Panc1 (cell line): ENCODE data around the gene MRGPRX4. TPM values are rescaled to one million over a fixed set of nuclear protein-coding genes. Genes with fewer than 3 reads are reported as not detected.

Source experiments
- total RNA-seq: library from RNA; stranded (reverse); gene quantifications from one replicate; pipeline ENCODE4 v1.2.1, GENCODE V29; 2021; ENCODE audit not compliant: unreplicated experiment

MRGPRX4 gene
- total RNA-seq, 1 experiment from 2014 or later = not detected

Other genes starting within 250 kb of the MRGPRX4 start
- gene SERGEF, start 159.8 kb upstream of the MRGPRX4 start, total RNA-seq = 35.5 TPM
- 0.05 TPM for gene TPH1, start 126.6 kb upstream of the MRGPRX4 start, total RNA-seq
- gene SAAL1, start 66.8 kb upstream of the MRGPRX4 start, total RNA-seq = 19.5 TPM
- gene MRGPRX3, start 40.3 kb upstream of the MRGPRX4 start, total RNA-seq = not detected
- gene SAA4, start 64.0 kb downstream of the MRGPRX4 start, total RNA-seq = not detected
- gene SAA2, start 75.8 kb downstream of the MRGPRX4 start, total RNA-seq = 4.0 TPM
- 7.9 TPM for gene SAA1, start 93.4 kb downstream of the MRGPRX4 start, total RNA-seq
- gene HPS5, start 149.3 kb downstream of the MRGPRX4 start, total RNA-seq = 27.7 TPM
- 60.6 TPM for gene GTF2H1, start 149.7 kb downstream of the MRGPRX4 start, total RNA-seq
- gene LDHA, start 221.7 kb downstream of the MRGPRX4 start, total RNA-seq = 894 TPM
- 0.26 TPM for gene LDHC, start 239.5 kb downstream of the MRGPRX4 start, total RNA-seq